H1 (cell line): ENCODE results near the gene ZNF366. TPM values are rescaled to one million over a fixed set of nuclear protein-coding genes. Genes with fewer than 3 reads are reported as not detected.

ENCODE experiments used
- CTCF ChIA-PET: fragments of 300-600 bp; sonication (Branson Sonifier 250); formaldehyde crosslinking; loops from one replicate; lab custom pipeline; 2021; ENCODE audit not compliant: partially characterized antibody; lab: Charles Lee
- POLR2A ChIA-PET: fragments of 300-600 bp; sonication (Branson Sonifier 250); formaldehyde crosslinking; loops from one replicate; lab custom pipeline; 2021; ENCODE audit warnings: inconsistent platforms; ENCODE audit not compliant: partially characterized antibody; lab: Charles Lee
- DNase-seq, 2 experiments: peaks; one replicate each; pipeline versions ENCODE4 v3.0.0 to v3.0.0-alpha.2; 2010 to 2022; ENCODE audit warnings: low spot score in 2 of 2, low read depth in 1 of 2, mixed read lengths in 1 of 2
- FAIRE-seq: peaks from 2 replicates; lab custom pipeline; 2011; peaks lifted over from hg19 to GRCh38; lab: Jason Lieb, UNC
- H2AFZ ChIP-seq: 2 replicates; pipeline ENCODE4 v1.8.1; 2012; ENCODE audit warnings: low read length, inconsistent platforms
- H2AK5ac ChIP-seq: 2 replicates; pipeline ENCODE4 v1.6.1; 2013; ENCODE audit warnings: low read depth, low read length
- H2BK120ac ChIP-seq: replicated peaks from 2 replicates; pipeline ENCODE3; 2013; ENCODE audit warnings: low read depth, low read length, inconsistent platforms
- H2BK12ac ChIP-seq: 2 replicates; pipeline ENCODE4 v1.6.1; 2013; ENCODE audit warnings: low read depth, low read length
- H2BK15ac ChIP-seq: 2 replicates; pipeline ENCODE4 v1.6.1; 2013; ENCODE audit warnings: low read length
- H2BK20ac ChIP-seq: 2 replicates; pipeline ENCODE4 v1.6.1; 2013; ENCODE audit warnings: low read length
- H2BK5ac ChIP-seq: 2 replicates; pipeline ENCODE4 v1.6.1; 2013; ENCODE audit warnings: low read depth, low read length
- H3K14ac ChIP-seq: 2 replicates; pipeline ENCODE4 v1.6.1; 2013; ENCODE audit warnings: inconsistent platforms; ENCODE audit not compliant: insufficient read length
- H3K18ac ChIP-seq: 2 replicates; pipeline ENCODE4 v1.6.1; 2013; ENCODE audit warnings: low read length; ENCODE audit errors: extremely low read depth
- H3K23ac ChIP-seq: 2 replicates; pipeline ENCODE4 v1.6.1; 2013; ENCODE audit warnings: inconsistent platforms; ENCODE audit not compliant: insufficient read length
- H3K23me2 ChIP-seq: 2 replicates; pipeline ENCODE4 v1.6.1; 2013; ENCODE audit warnings: low read depth, low read length
- H3K27ac ChIP-seq: 2 replicates; pipeline ENCODE4 v1.6.1; 2011; ENCODE audit warnings: low read depth, low read length, inconsistent platforms
- H3K27me3 ChIP-seq, 4 experiments: replicated peaks in 1 of 4; 1 replicate in 1 of 4; 2 replicates in 3 of 4; pipeline versions ENCODE4 v1.6.1 to v1.8.1; 2011 to 2013; ENCODE audit warnings: low read length in 3 of 4, mild to moderate bottlenecking in 3 of 4, inconsistent platforms in 2 of 4, mixed read lengths in 2 of 4, moderate library complexity in 1 of 4; ENCODE audit not compliant: control insufficient read depth in 3 of 4, insufficient read depth in 3 of 4; ENCODE audit errors: extremely low read depth in 1 of 4
- H3K36me3 ChIP-seq, 4 experiments: 2 replicates each; pipeline versions ENCODE4 v1.6.1 to v1.8.1; 2011 to 2013; ENCODE audit warnings: mild to moderate bottlenecking in 4 of 4, low read length in 3 of 4, moderate library complexity in 2 of 4, control low read depth in 1 of 4, inconsistent platforms in 1 of 4; ENCODE audit not compliant: insufficient read depth in 4 of 4, control insufficient read depth in 2 of 4
- H3K4ac ChIP-seq: replicated peaks from 2 replicates; pipeline ENCODE3; 2013; ENCODE audit warnings: low read length, low read depth, mixed read lengths, inconsistent platforms; ENCODE audit not compliant: insufficient read length
- H3K4me1 ChIP-seq, 4 experiments: replicated peaks in 1 of 4; 1 replicate in 1 of 4; 2 replicates in 3 of 4; pipeline versions ENCODE4 v1.6.1 to v1.8.1; 2011 to 2013; ENCODE audit warnings: low read length in 3 of 4, inconsistent platforms in 2 of 4, mixed read lengths in 1 of 4; ENCODE audit not compliant: insufficient read depth in 4 of 4, control insufficient read depth in 3 of 4
- H3K4me2 ChIP-seq, 2 experiments: 2 replicates each; pipeline versions ENCODE4 v1.6.1 to v1.8.1; 2011 to 2013; ENCODE audit warnings: low read depth in 2 of 2, low read length in 2 of 2, control low read depth in 1 of 2, inconsistent platforms in 1 of 2, mild to moderate bottlenecking in 1 of 2; ENCODE audit not compliant: insufficient read depth in 1 of 2
- H3K4me3 ChIP-seq, 4 experiments: fragments of 200-600, 300-600 bp in 1 of 4; sonication (generic), shearing (Covaris generic), sonication (Bioruptor Twin) in 1 of 4; 2 replicates each; pipeline versions ENCODE4 v1.5.1 to v1.8.1; 2011 to 2016; ENCODE audit warnings: low read length in 4 of 4, low read depth in 3 of 4, control low read depth in 2 of 4, inconsistent platforms in 2 of 4, mild to moderate bottlenecking in 2 of 4, mixed read lengths in 1 of 4, moderate library complexity in 1 of 4; ENCODE audit not compliant: insufficient read depth in 2 of 4; ENCODE audit errors: extremely low read depth in 1 of 4
- H3K56ac ChIP-seq: replicated peaks from 2 replicates; pipeline ENCODE3; 2013; ENCODE audit warnings: low read depth, mild to moderate bottlenecking, mixed read lengths, low read length, inconsistent platforms; ENCODE audit not compliant: insufficient read length
- H3K79me1 ChIP-seq: 2 replicates; pipeline ENCODE4 v1.6.1; 2013; ENCODE audit warnings: low read depth, low read length, control low read depth
- H3K79me2 ChIP-seq, 2 experiments: 2 replicates each; pipeline versions ENCODE4 v1.6.1 to v1.8.1; 2012 to 2013; ENCODE audit warnings: low read length in 2 of 2, mild to moderate bottlenecking in 2 of 2, inconsistent platforms in 1 of 2; ENCODE audit not compliant: insufficient read depth in 2 of 2, control insufficient read depth in 1 of 2
- H3K9ac ChIP-seq, 4 experiments: replicated peaks in 1 of 4; 1 replicate in 1 of 4; 2 replicates in 3 of 4; pipeline versions ENCODE4 v1.6.1 to v1.8.1; 2011 to 2013; ENCODE audit warnings: low read depth in 3 of 4, low read length in 3 of 4, control low read depth in 2 of 4, mild to moderate bottlenecking in 2 of 4, moderate library complexity in 2 of 4, inconsistent platforms in 1 of 4; ENCODE audit errors: extremely low read depth in 1 of 4
- H3K9me3 ChIP-seq, 2 experiments: 2 replicates each; pipeline versions ENCODE4 v1.6.1 to v1.8.1; 2012 to 2013; ENCODE audit warnings: mild to moderate bottlenecking in 2 of 2, moderate library complexity in 2 of 2, control low read depth in 1 of 2, inconsistent platforms in 1 of 2, low read depth in 1 of 2, low read length in 1 of 2, mixed read lengths in 1 of 2; ENCODE audit not compliant: insufficient read depth in 2 of 2
- H4K20me1 ChIP-seq, 2 experiments: replicated peaks in 1 of 2; 2 replicates each; pipeline versions ENCODE3 to v1.8.1; 2011 to 2013; ENCODE audit warnings: inconsistent platforms in 2 of 2, low read length in 2 of 2, mild to moderate bottlenecking in 1 of 2; ENCODE audit not compliant: insufficient read depth in 2 of 2, control insufficient read depth in 1 of 2
- H4K5ac ChIP-seq: 2 replicates; pipeline ENCODE4 v1.6.1; 2013; ENCODE audit warnings: low read length, low read depth, mixed read lengths, inconsistent platforms; ENCODE audit not compliant: insufficient read length
- H4K8ac ChIP-seq: 2 replicates; pipeline ENCODE4 v1.8.0; 2013; ENCODE audit warnings: mild to moderate bottlenecking, moderate library complexity, low read length, inconsistent platforms; ENCODE audit not compliant: insufficient read depth; ENCODE audit errors: extremely low read depth
- H4K91ac ChIP-seq: replicated peaks from 2 replicates; pipeline ENCODE3; 2013; ENCODE audit warnings: low read length, mixed read lengths, inconsistent platforms; ENCODE audit not compliant: insufficient read length
- ATF3 ChIP-seq: IDR thresholded peaks from 2 replicates; pipeline ENCODE4 v1.6.1; 2011; ENCODE audit warnings: low read depth, mild to moderate bottlenecking, low read length; ENCODE audit not compliant: insufficient read depth
- BACH1 ChIP-seq: IDR thresholded peaks from 2 replicates; pipeline ENCODE4 v1.6.1; 2012; ENCODE audit warnings: low read length, improper control_type of control experiment
- BCL11A ChIP-seq, 2 experiments: IDR thresholded peaks; one replicate each; pipeline ENCODE4 v1.6.1; 2011; ENCODE audit warnings: low read depth in 2 of 2, low read length in 2 of 2, mild to moderate bottlenecking in 2 of 2
- EP300 ChIP-seq, 2 experiments: IDR thresholded peaks; 1 replicate in 1 of 2; 2 replicates in 1 of 2; pipeline ENCODE4 v1.6.1; 2011 to 2012; ENCODE audit warnings: low read depth in 2 of 2, low read length in 2 of 2, mild to moderate bottlenecking in 2 of 2, borderline replicate concordance in 1 of 2, inconsistent platforms in 1 of 2, moderate library complexity in 1 of 2
- FOSL1 ChIP-seq: IDR thresholded peaks from 2 replicates; pipeline ENCODE4 v1.6.1; 2011; ENCODE audit warnings: mild to moderate bottlenecking, low read depth, low read length, moderate library complexity; ENCODE audit not compliant: insufficient read depth
- KDM1A ChIP-seq: fragments of 200-600, 300-600 bp; sonication (generic); IDR thresholded peaks from 2 replicates; pipeline ENCODE4 v1.7.1; 2016; ENCODE audit warnings: mild to moderate bottlenecking, low read length, borderline replicate concordance
- MAX ChIP-seq: IDR thresholded peaks from 2 replicates; pipeline ENCODE4 v1.6.1; 2012; ENCODE audit warnings: inconsistent platforms
- NRF1 ChIP-seq: IDR thresholded peaks from 2 replicates; pipeline ENCODE4 v1.6.1; 2011; ENCODE audit warnings: mild to moderate bottlenecking, low read depth, low read length, improper control_type of control experiment
- POU5F1 ChIP-seq: IDR thresholded peaks from 2 replicates; pipeline ENCODE4 v1.6.1; 2011; ENCODE audit warnings: low read depth, mild to moderate bottlenecking, low read length, moderate library complexity
- RAD21 ChIP-seq, 2 experiments: IDR thresholded peaks in 1 of 2; conservative IDR thresholded peaks in 1 of 2; 2 replicates each; pipeline ENCODE4 v1.6.1; 2011; ENCODE audit warnings: low read depth in 2 of 2, low read length in 2 of 2, improper control_type of control experiment in 1 of 2, inconsistent platforms in 1 of 2, mild to moderate bottlenecking in 1 of 2, moderate library complexity in 1 of 2
- SIRT6 ChIP-seq: IDR thresholded peaks from one replicate; pipeline ENCODE4 v1.7.1; 2012; ENCODE audit warnings: low read length, inconsistent platforms
- TCF12 ChIP-seq: IDR thresholded peaks from 2 replicates; pipeline ENCODE4 v1.6.1; 2011; ENCODE audit warnings: low read depth, mild to moderate bottlenecking, low read length
- polyA plus RNA-seq, 7 experiments: library from polyadenylated mRNA; depleted of rRNA in 3 of 7; stranded (reverse) in 5 of 7; unstranded in 2 of 7; fragments of >200 nt in 5 of 7; fragments of 200-250 nt in 2 of 7; gene quantifications; 1 replicate in 5 of 7; 2 replicates in 1 of 7; 4 replicates in 1 of 7; pipeline versions ENCODE4 v1.2.1 to v1.2.3, GENCODE V29; 2011 to 2013; ENCODE audit warnings: missing spikeins in 2 of 7, mixed read lengths in 2 of 7
- total RNA-seq: library from RNA; stranded (reverse); fragmentation: NEBNext Ultra II Directional; extraction: Animal tissue kit (Norgen Biotek cat#: 25700); gene quantifications from 2 replicates; pipeline ENCODE4 v1.2.1, GENCODE V29; 2021
- TF ChIP-seq, protein P1 (sequence below): IDR thresholded peaks from 2 replicates; pipeline ENCODE4 v1.6.1; 2012; ENCODE audit warnings: low read length, inconsistent platforms

Gene ZNF366
- total and polyA plus RNA-seq, 2 of the 8 experiments (the other 6 are each of a cell fraction or from before 2014, with no cell fraction given), result not detected

DNA sequence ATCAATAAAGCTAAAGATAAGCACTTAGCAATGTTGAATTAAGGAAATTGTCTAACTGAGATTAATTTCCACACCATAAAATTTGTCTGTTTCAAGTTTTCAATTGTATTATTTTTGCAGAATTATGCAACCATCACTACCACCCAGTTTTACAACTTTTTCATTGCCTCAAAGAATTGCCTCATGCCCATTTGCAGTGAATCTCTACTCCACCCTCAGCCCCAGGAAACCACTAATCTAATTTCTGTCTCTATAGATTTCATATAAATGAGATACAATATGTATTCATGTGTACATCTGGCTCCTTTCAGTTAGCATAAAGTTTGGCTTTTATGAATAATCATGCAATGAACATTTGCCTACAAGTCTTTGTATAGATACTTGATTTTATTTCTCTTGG, 114.2 kb downstream of the ZNF366 start:
- no peak overlapping the region for H3K14ac ChIP-seq
- H3K23me2 ChIP-seq, result no peaks in the 10 kb centered on the region
- H4K20me1 ChIP-seq, result no peaks in the 10 kb centered on the region
- TF ChIP-seq MAX, result no peak
- no peak for TF ChIP-seq NRF1
- TF ChIP-seq ATF3, result no peak
- TF ChIP-seq POU5F1, result no peak
- TF ChIP-seq SIRT6, result no peak
- no peak for TF ChIP-seq BCL11A (IDR thresholded peaks at IDR 0.05; ENCODE audit: low read depth in 2 of 2, low read length in 2 of 2)
- TF ChIP-seq TCF12, result no peak
- TF ChIP-seq RAD21 (IDR thresholded peaks at IDR 0.05 in 1 of 2, conservative IDR thresholded peaks at IDR 0.05 in 1 of 2; ENCODE audit: low read depth in 2 of 2, low read length in 2 of 2), result no peak
- no peak for TF ChIP-seq KDM1A
- TF ChIP-seq BACH1, result no peak
- TF ChIP-seq, protein P1, sequence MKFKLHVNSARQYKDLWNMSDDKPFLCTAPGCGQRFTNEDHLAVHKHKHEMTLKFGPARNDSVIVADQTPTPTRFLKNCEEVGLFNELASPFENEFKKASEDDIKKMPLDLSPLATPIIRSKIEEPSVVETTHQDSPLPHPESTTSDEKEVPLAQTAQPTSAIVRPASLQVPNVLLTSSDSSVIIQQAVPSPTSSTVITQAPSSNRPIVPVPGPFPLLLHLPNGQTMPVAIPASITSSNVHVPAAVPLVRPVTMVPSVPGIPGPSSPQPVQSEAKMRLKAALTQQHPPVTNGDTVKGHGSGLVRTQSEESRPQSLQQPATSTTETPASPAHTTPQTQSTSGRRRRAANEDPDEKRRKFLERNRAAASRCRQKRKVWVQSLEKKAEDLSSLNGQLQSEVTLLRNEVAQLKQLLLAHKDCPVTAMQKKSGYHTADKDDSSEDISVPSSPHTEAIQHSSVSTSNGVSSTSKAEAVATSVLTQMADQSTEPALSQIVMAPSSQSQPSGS, result no peak
- TF ChIP-seq FOSL1, result no peak
- TF ChIP-seq EP300 (IDR thresholded peaks at IDR 0.05; ENCODE audit: borderline replicate concordance in 1 of 2, low read depth in 2 of 2, low read length in 2 of 2), result no peak

More for the DNA sequence above, 114.2 kb downstream of the ZNF366 start:
- Histone ChIP-seq H2AFZ (no peak overlapping the region), H3K18ac (no peak overlapping the region), H4K5ac (no peak overlapping the region), H3K36me3 (no peaks in the 10 kb centered on the region), H3K23ac (no peak overlapping the region), H3K9ac (no peak overlapping the region), H3K4me3 (no peak overlapping the region), H3K9me3 (no peaks in the 10 kb centered on the region), H3K56ac (no peak overlapping the region), H2AK5ac (no peak overlapping the region), H2BK20ac (no peak overlapping the region), H3K27ac (no peak overlapping the region), H2BK120ac (no peak overlapping the region), H2BK15ac (no peak overlapping the region), H3K79me2 (no peaks in the 10 kb centered on the region), H2BK5ac (no peak overlapping the region), H3K27me3 (no peaks in the 10 kb centered on the region), H3K4me1 (peaks cover 0 to 2% (median under 1%) of the 10 kb centered on the region in 4 experiments; a peak in 1 of 7 replicates), H4K91ac (no peak overlapping the region), H2BK12ac (no peak overlapping the region), H3K4me2 (no peak overlapping the region), H3K79me1 (no peaks in the 10 kb centered on the region), H4K8ac (no peak overlapping the region), H3K4ac (no peak overlapping the region)
- POLR2A ChIA-PET, result no interaction called here
- CTCF ChIA-PET, result interaction anchor here (10.2 kb wide), 1 partner anchor 11 kb away, joined by 68 read pairs; no protein-coding TSS in a partner anchor
- FAIRE-seq, result no peak
- DNase-seq, result no peak
